ENCODE data around the gene TBC1D16.

- TF ChIP-seq EZH2phosphoT487 (IDR thresholded peaks at IDR 0.05; ENCODE audit: insufficient read depth, low read depth) (no peak), EZH2 (IDR thresholded peaks at IDR 0.05; ENCODE audit: insufficient read depth, poor library complexity, severe bottlenecking) (no peak)
Observed at GRCh38 chr17:79997011-79997660, 38.5 kb downstream of the TBC1D16 start.

All from GM23248 (cell line).